ENCODE data around the gene PLXNA2.

Gene PLXNA2

DNA sequence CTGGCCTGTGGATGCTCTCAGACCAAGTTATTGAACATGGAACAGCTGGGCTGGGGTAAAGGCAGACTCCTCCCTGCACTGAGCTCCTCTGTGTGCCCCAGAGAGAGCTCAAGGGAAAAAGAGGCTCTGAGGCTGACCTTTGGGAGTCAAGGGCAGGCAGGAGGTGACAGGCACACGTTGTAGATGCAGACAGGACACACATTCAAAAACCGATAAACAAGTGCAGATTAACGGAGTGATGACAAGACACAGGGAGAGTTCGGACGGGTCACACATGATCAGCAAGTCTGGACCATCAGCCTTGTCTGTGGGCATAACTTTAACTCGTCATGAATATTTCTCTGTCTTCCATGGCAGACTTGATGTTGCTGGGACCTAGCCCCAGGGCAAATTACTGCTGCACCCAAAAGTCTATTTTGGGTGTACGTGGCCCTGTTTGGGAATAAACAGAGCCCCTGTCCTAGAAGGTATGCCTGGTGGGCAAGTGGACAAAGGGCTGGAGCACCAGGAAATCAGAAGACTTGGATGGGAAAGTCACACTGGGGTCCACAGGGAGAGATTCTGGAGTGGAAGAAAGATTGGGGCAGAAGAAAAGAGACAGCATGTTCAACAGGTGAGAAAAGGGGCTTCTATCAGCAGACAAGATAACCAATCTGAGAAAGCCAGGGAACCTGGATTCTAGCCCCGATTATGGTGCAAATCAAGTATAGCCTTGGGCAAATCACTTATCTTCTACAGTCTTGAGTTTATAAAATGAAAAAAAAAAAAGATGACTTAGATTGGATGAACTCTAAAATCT is 74.9 kb downstream of the PLXNA2 start:
- no peak for ATAC-seq (ENCODE audit: low read depth)
- no peak overlapping the region for H3K27ac ChIP-seq (ENCODE audit: poor library complexity, severe bottlenecking)
- TF ChIP-seq, protein P1, sequence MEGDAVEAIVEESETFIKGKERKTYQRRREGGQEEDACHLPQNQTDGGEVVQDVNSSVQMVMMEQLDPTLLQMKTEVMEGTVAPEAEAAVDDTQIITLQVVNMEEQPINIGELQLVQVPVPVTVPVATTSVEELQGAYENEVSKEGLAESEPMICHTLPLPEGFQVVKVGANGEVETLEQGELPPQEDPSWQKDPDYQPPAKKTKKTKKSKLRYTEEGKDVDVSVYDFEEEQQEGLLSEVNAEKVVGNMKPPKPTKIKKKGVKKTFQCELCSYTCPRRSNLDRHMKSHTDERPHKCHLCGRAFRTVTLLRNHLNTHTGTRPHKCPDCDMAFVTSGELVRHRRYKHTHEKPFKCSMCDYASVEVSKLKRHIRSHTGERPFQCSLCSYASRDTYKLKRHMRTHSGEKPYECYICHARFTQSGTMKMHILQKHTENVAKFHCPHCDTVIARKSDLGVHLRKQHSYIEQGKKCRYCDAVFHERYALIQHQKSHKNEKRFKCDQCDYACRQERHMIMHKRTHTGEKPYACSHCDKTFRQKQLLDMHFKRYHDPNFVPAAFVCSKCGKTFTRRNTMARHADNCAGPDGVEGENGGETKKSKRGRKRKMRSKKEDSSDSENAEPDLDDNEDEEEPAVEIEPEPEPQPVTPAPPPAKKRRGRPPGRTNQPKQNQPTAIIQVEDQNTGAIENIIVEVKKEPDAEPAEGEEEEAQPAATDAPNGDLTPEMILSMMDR (IDR thresholded peaks at IDR 0.05; ENCODE audit: poor library complexity, severe bottlenecking): no peak

DNA sequence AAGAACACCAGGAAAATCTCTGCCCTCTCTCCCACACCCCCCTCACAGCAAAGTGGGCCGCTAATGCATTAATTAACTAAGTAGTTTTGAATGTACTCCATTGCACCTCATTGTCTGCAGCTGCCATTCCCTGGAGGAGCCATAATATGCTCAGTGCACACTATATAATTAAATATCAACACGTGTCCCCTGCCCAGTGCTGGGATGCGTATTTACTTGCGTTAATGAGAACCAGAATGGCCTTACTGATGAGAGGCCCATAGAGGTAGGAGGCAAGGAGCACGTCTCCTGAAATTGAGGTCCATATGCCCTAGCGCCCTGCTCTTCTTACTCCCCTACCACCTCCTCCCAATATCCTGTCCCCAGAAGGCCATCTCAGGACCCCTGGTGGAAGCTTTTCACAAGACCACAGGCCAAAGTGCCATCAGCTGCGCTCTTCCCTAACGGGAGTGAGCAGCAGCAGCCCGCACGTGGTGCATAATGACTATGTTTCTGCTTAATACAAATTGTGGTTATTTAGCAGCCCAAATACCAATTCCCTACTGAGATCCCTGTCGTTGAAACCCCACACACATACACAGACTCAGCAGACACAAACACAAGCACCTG is 76.8 kb downstream of the PLXNA2 start:
- Histone ChIP-seq H3K9me3 (ENCODE audit: severe bottlenecking) (no peaks in the 10 kb centered on the region), H3K4me3 (ENCODE audit: severe bottlenecking) (no peak overlapping the region), H3K36me3 (ENCODE audit: low read depth) (no peaks in the 10 kb centered on the region), H3K27ac (ENCODE audit: poor library complexity, severe bottlenecking) (no peak overlapping the region), H3K4me1 (ENCODE audit: insufficient read depth, poor library complexity, severe bottlenecking) (no peaks in the 10 kb centered on the region), H3K27me3 (ENCODE audit: insufficient read depth, poor library complexity, severe bottlenecking) (no peaks in the 10 kb centered on the region)
- TF ChIP-seq, protein P1 (IDR thresholded peaks at IDR 0.05; ENCODE audit: poor library complexity, severe bottlenecking): no peak
- ATAC-seq (ENCODE audit: low read depth): no peak
- DNase-seq (ENCODE audit: low spot score): no peak

More for the DNA sequence above, 74.9 kb downstream of the PLXNA2 start:
- no peaks in the 10 kb centered on the region for H3K36me3 ChIP-seq (ENCODE audit: low read depth)
- no peaks in the 10 kb centered on the region for H3K9me3 ChIP-seq (ENCODE audit: severe bottlenecking)
- no peak overlapping the region for H3K4me3 ChIP-seq (ENCODE audit: severe bottlenecking)
- H3K4me1 ChIP-seq (ENCODE audit: insufficient read depth, poor library complexity, severe bottlenecking): no peaks in the 10 kb centered on the region
- no peak for DNase-seq (ENCODE audit: low spot score)
- H3K27me3 ChIP-seq (ENCODE audit: insufficient read depth, poor library complexity, severe bottlenecking): no peaks in the 10 kb centered on the region

DNA sequence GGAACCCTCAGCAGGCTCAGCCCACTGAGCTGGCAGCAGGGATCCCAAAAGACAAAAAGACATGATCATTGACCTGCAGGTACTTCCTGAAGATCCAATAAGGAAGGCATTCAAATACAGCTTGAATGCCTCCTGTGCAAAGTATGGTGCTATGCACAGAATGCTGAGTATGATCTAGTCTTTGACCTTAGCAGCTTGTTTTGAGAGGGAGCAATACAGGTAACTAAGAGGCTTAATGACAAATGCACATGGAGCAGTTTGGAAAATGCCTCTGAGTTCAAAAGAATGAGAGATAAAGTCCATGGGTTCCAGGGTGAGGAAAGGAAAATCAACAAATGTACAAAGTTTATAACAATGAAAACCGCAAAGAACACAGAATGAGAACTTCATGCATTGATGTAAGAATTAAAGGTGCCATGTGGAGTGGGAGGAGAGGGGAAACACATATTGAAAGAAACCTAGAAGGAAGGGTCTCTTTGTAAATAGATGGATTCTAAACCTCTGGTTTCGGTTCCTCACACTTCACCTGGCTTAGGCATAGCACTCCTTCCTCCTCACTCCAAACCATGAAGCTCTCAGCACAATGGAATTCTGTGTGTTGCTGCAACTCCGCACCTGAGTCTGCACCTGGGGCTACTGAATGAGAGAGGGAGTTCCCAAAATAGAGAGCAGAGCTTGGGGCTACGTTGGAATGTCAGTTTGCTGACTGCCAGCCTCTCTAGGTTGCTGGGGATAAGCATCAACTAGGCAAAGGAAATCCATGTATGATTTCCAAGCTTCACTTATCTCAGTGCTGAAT is 77.6 kb downstream of the PLXNA2 start:
- Histone ChIP-seq H3K27me3 (ENCODE audit: insufficient read depth, poor library complexity, severe bottlenecking) (no peaks in the 10 kb centered on the region), H3K36me3 (ENCODE audit: low read depth) (no peaks in the 10 kb centered on the region), H3K27ac (ENCODE audit: poor library complexity, severe bottlenecking) (no peak overlapping the region), H3K9me3 (ENCODE audit: severe bottlenecking) (no peaks in the 10 kb centered on the region), H3K4me3 (ENCODE audit: severe bottlenecking) (no peak overlapping the region), H3K4me1 (ENCODE audit: insufficient read depth, poor library complexity, severe bottlenecking) (no peaks in the 10 kb centered on the region)
- DNase-seq (ENCODE audit: low spot score) (no peak), ATAC-seq (ENCODE audit: low read depth) (peak; percentile 27; the same call in 1 of the 3 replicates)
- TF ChIP-seq, protein P1 (IDR thresholded peaks at IDR 0.05; ENCODE audit: poor library complexity, severe bottlenecking): no peak

DNA sequence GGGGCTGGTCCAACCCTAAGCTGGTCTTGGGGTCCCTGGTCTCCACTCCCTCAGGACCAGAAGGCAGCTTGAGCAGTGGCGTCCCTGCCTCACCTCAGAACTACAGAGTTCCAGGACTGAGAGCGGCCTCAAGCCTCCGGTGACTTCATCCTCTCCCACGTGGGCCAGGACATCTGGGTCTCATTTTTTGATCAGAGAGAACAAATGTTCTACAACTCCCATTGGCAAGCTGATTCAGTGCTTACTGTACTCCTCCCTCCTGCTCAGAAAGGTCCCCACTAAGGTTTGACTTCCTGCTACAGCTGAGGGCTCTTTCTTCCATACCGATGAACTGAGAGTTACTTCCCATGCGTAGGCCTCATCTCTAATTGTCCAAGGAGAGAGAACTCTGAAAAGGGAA is 78.5 kb downstream of the PLXNA2 start:
- Histone ChIP-seq H3K4me1 (ENCODE audit: insufficient read depth, poor library complexity, severe bottlenecking) (no peaks in the 10 kb centered on the region), H3K9me3 (ENCODE audit: severe bottlenecking) (no peaks in the 10 kb centered on the region), H3K4me3 (ENCODE audit: severe bottlenecking) (no peak overlapping the region), H3K36me3 (ENCODE audit: low read depth) (no peaks in the 10 kb centered on the region), H3K27ac (ENCODE audit: poor library complexity, severe bottlenecking) (no peak overlapping the region), H3K27me3 (ENCODE audit: insufficient read depth, poor library complexity, severe bottlenecking) (no peaks in the 10 kb centered on the region)
- no peak for DNase-seq (ENCODE audit: low spot score)
- TF ChIP-seq, protein P1 (IDR thresholded peaks at IDR 0.05; ENCODE audit: poor library complexity, severe bottlenecking): no peak
- no peak for ATAC-seq (ENCODE audit: low read depth)
